Panc1 (cell line): ENCODE data around the gene STRN3. TPM values are rescaled to one million over a fixed set of nuclear protein-coding genes. Genes with fewer than 3 reads are reported as not detected.
A peak's percentile ranks its signal among the peaks of the same experiment; 100 is the strongest.

Source experiments
- ATAC-seq: fragments of 200-7000 bp; cut with Tn5 transposase; 2 replicates; pipeline ENCODE4 v1.9.1; 2020; ENCODE audit warnings: mild to moderate bottlenecking, moderate library complexity
- BruUV-seq: library from RNA; stranded (reverse); fragments of 400-500 nt; replicated peaks from 2 replicates; lab custom pipeline; 2021; lab: Mats Ljungman, UMichigan
- CTCF ChIA-PET: fragments of 300-600 bp; sonication (Branson Sonifier 250); formaldehyde crosslinking; loops from one replicate; lab custom pipeline; 2022; ENCODE audit warnings: antibody characterized with exemption; lab: Charles Lee
- POLR2A ChIA-PET: fragments of 300-600 bp; sonication (Branson Sonifier 250); formaldehyde crosslinking; loops from one replicate; lab custom pipeline; 2022; ENCODE audit warnings: antibody characterized with exemption; lab: Charles Lee
- DNase-seq: peaks from one replicate; pipeline ENCODE4 v3.0.0-alpha.2; 2010; ENCODE audit warnings: low read depth, low spot score
- H3K27ac ChIP-seq: 2 replicates; pipeline ENCODE4 v1.5.1; 2011; ENCODE audit warnings: mild to moderate bottlenecking, low read length, inconsistent platforms
- H3K27me3 ChIP-seq: fragments of 200-500 bp; sonication (Bioruptor generic); 2 replicates; pipeline ENCODE4 v1.6.0; 2014; ENCODE audit warnings: low read length, inconsistent platforms; ENCODE audit not compliant: control insufficient read depth, insufficient read depth
- H3K36me3 ChIP-seq: fragments of 200-500 bp; sonication (Bioruptor generic); 2 replicates; pipeline ENCODE4 v1.5.1; 2014; ENCODE audit warnings: inconsistent platforms, mild to moderate bottlenecking, low read length, moderate library complexity; ENCODE audit not compliant: control insufficient read depth, insufficient read depth
- H3K4me1 ChIP-seq: 2 replicates; pipeline ENCODE4 v1.5.1; 2011; ENCODE audit warnings: inconsistent platforms, mild to moderate bottlenecking, low read length, moderate library complexity; ENCODE audit not compliant: control insufficient read depth, insufficient read depth
- H3K4me3 ChIP-seq, 2 experiments: 2 replicates each; pipeline ENCODE4 v1.5.1; 2011 to 2012; ENCODE audit warnings: low read depth in 2 of 2, low read length in 2 of 2, mild to moderate bottlenecking in 2 of 2, inconsistent platforms in 1 of 2, moderate library complexity in 1 of 2
- H3K9me3 ChIP-seq: fragments of 200-500 bp; sonication (Bioruptor generic); 2 replicates; pipeline ENCODE4 v1.5.1; 2014; ENCODE audit warnings: low read depth, mild to moderate bottlenecking, inconsistent platforms, low read length, moderate library complexity; ENCODE audit not compliant: control insufficient read depth, insufficient read depth
- POLR2AphosphoS5 ChIP-seq: IDR thresholded peaks from 2 replicates; pipeline ENCODE4 v1.6.1; 2012; ENCODE audit warnings: mild to moderate bottlenecking, low read depth, low read length, moderate library complexity
- REST ChIP-seq, 2 experiments: IDR thresholded peaks; 2 replicates each; pipeline ENCODE4 v1.6.1; 2011 to 2012; ENCODE audit warnings: low read depth in 2 of 2, control low read depth in 1 of 2, low read length in 1 of 2, mild to moderate bottlenecking in 1 of 2, moderate library complexity in 1 of 2; ENCODE audit not compliant: insufficient read depth in 1 of 2
- SIN3A ChIP-seq: IDR thresholded peaks from 2 replicates; pipeline ENCODE4 v1.6.1; 2012; ENCODE audit warnings: low read depth, mild to moderate bottlenecking, low read length, moderate library complexity, borderline replicate concordance; ENCODE audit not compliant: insufficient read depth
- TCF7L2 ChIP-seq: IDR thresholded peaks from 2 replicates; pipeline ENCODE4 v1.6.1; 2011; ENCODE audit warnings: mild to moderate bottlenecking, low read depth, low read length, inconsistent platforms
- in situ Hi-C: cut with HindIII; loops from 2 replicates; pipeline ENCODE4 v1.10.0; 2016; ENCODE audit warnings: low sequenced_read_pairs, low pct_unique_long_range_greater_than_20kb
- intact Hi-C: fragments of 100-400 bp; cut with micrococcal nuclease; formaldehyde crosslinking; loops from one replicate; pipeline ENCODE4 v1.10.0; 2022; ENCODE audit not compliant: unreplicated experiment
- total RNA-seq: library from RNA; stranded (reverse); gene quantifications from one replicate; pipeline ENCODE4 v1.2.1, GENCODE V29; 2021; ENCODE audit not compliant: unreplicated experiment
- TF ChIP-seq, protein P1 (sequence below): fragments of 450-650 bp; IDR thresholded peaks from 2 replicates; pipeline ENCODE4 v1.5.1; 2017; ENCODE audit warnings: mild to moderate bottlenecking

STRN3 gene
- total RNA-seq, 1 experiment from 2014 or later: 29.2 TPM

- Histone ChIP-seq H3K27ac (no peak overlapping the region), H3K4me3 (no peak overlapping the region), H3K36me3 (peaks cover 9% of the 10 kb centered on the region), H3K27me3 (no peaks in the 10 kb centered on the region), H3K9me3 (no peaks in the 10 kb centered on the region), H3K4me1 (no peaks in the 10 kb centered on the region)
- no peak for TF ChIP-seq REST (IDR thresholded peaks at IDR 0.05; ENCODE audit: insufficient read depth in 1 of 2, low read depth in 2 of 2, low read length in 1 of 2)
- TF ChIP-seq TCF7L2: no peak
- TF ChIP-seq, protein P1, sequence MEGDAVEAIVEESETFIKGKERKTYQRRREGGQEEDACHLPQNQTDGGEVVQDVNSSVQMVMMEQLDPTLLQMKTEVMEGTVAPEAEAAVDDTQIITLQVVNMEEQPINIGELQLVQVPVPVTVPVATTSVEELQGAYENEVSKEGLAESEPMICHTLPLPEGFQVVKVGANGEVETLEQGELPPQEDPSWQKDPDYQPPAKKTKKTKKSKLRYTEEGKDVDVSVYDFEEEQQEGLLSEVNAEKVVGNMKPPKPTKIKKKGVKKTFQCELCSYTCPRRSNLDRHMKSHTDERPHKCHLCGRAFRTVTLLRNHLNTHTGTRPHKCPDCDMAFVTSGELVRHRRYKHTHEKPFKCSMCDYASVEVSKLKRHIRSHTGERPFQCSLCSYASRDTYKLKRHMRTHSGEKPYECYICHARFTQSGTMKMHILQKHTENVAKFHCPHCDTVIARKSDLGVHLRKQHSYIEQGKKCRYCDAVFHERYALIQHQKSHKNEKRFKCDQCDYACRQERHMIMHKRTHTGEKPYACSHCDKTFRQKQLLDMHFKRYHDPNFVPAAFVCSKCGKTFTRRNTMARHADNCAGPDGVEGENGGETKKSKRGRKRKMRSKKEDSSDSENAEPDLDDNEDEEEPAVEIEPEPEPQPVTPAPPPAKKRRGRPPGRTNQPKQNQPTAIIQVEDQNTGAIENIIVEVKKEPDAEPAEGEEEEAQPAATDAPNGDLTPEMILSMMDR: no peak
- no peak for TF ChIP-seq POLR2AphosphoS5
- no peak for TF ChIP-seq SIN3A
- intact Hi-C loops: no loop called here
- POLR2A ChIA-PET: no interaction called here
- in situ Hi-C loops: no loop called here
- no peak for DNase-seq
- CTCF ChIA-PET: no interaction called here
- ATAC-seq: no peak
- no TSS peak for BruUV-seq
Observed at GRCh38 chr14:30889244-30889594, 137.0 kb downstream of the STRN3 start.

DNA sequence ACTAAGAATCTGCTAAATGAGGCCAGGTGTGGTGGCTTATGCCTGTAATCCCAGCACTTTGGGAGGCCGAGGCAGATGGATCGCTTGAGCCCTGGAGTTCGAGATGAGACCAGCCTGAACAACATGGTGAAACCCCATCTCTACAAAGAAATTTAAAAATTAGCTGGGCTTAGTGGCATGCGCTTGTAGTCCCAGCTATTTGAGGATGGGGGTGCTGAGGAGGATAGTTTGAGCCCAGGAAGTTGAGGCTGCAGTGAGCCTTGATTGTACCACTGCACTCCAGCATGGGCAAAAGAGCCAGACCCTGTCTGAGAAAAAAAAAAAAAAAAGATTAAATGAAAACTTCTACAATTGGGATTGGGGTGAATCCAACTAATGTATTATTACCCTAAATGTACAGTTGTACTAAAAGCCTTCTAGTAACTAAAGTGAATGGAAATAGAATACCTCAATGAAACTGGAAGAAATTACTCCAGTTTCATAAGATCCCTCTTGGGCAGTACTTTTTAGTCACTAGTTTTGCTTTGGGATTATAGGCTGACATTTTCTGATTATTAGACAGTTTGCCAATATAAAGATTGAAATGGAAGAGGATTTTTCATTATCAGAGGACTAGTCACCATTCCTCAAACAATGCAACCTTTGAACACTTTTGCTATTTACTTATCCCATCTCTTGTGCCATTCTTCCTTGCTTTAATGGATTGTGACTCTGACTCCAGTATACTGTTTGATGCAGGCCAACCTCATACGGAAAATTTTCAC lies 137.5 kb downstream of the STRN3 start:
- H3K27ac ChIP-seq: no peak overlapping the region
- in situ Hi-C loops: no loop called here
- ChIA-PET POLR2A (no interaction called here), CTCF (no interaction called here)
- no peak for DNase-seq
- no peaks in the 10 kb centered on the region for H3K9me3 ChIP-seq
- H3K36me3 ChIP-seq: peaks cover 3% of the 10 kb centered on the region
- no peak for TF ChIP-seq REST (IDR thresholded peaks at IDR 0.05; ENCODE audit: insufficient read depth in 1 of 2, low read depth in 2 of 2, low read length in 1 of 2)
- no peak for TF ChIP-seq SIN3A
- TF ChIP-seq TCF7L2: no peak
- TF ChIP-seq, protein P1: no peak
- TF ChIP-seq POLR2AphosphoS5: no peak
- H3K27me3 ChIP-seq: no peaks in the 10 kb centered on the region
- TSS peak; percentile 32 for BruUV-seq
- no peak for ATAC-seq
- no peaks in the 10 kb centered on the region for H3K4me1 ChIP-seq
- no peak overlapping the region for H3K4me3 ChIP-seq
- intact Hi-C loops: no loop called here
